ENCODE results near the gene EYA3. TPM values are rescaled to one million over a fixed set of nuclear protein-coding genes. Genes with fewer than 3 reads are reported as not detected.
"Not testable (repeated sequence)": the region's sequence is repeated elsewhere in the genome, so short reads cannot be mapped to it uniquely, and the experiment has no call there.

Gene EYA3
- total RNA-seq, 1 experiment from 2014 or later: 23.1 TPM

- H3K27me3 ChIP-seq: no peaks in the 10 kb centered on the region
Measured at GRCh38 chr1:28026329-28026728, 62.1 kb downstream of the EYA3 start.

DNA sequence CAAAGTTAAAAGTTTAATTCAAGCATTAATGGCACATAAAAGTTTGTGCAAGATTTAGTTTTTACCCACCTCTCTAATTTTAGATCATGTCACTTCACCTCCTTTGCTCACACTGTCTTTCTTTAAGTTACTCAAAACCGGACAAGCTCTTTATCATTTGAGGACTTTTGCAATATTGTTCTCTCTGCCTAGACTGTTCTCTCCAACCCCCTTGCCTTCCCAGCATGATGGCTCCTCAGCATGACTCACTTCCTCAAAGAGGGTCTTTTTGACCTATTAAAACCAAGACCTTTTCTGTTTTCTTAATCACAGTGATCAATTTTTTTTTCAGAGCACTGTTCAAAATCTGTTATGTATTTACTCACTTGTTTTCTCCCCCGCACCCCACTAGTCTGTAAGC lies 67.3 kb downstream of the EYA3 start:
- Histone ChIP-seq H3K27me3 (no peaks in the 10 kb centered on the region), H3K9me3 (no peaks in the 10 kb centered on the region), H3K4me3 (no peak overlapping the region), H3K36me3 (peaks cover 22% of the 10 kb centered on the region)
- no peak for DNase-seq

More at GRCh38 chr1:28026329-28026728, 62.1 kb downstream of the EYA3 start:
- peaks cover 12% of the 10 kb centered on the region for H3K36me3 ChIP-seq
- no peak overlapping the region for H3K4me3 ChIP-seq
- no peaks in the 10 kb centered on the region for H3K9me3 ChIP-seq
- no peak for DNase-seq

DNA sequence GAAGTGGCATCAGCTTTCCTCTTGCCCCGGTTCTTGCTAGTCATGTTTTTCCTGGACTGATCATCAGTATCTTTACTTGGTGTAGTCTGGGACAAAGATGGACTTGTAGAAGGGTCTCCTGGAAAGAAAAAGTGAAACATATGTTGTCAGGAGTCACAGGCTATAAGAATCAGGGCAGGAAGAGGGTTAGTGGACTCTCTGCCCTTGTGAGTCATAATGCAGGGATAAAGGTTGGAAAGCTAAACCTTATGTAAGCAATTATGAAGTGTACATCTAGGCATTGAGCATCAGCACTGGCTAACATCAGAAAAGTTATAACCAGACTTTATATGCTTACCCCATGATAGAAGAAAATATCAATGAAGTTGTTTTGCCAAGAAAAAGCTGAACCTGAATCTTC lies 77.4 kb downstream of the EYA3 start:
- H3K27me3 ChIP-seq: no peaks in the 10 kb centered on the region
- no peak overlapping the region for H3K4me3 ChIP-seq
- no peak for DNase-seq
- H3K36me3 ChIP-seq: peaks cover 24% of the 10 kb centered on the region
- H3K9me3 ChIP-seq: no peaks in the 10 kb centered on the region

DNA sequence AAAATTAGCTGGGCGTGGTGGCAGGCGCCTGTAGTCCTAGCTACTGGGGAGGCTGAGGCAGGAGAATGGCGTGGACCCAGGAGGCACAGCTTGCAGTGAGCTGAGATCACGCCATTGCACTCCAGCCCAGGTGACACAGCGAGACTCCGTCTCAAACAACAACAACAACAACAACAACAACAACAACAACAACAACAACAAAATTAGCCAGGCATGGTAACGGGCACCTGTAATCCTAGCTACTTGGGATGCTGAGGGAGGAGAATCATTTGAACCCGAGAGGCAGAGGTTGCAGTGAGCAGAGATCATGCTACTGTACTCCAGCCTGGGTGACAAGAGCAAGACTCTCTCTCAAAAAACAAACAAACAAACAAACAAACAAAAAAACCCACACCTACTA lies 85.3 kb downstream of the EYA3 start:
- not testable (repeated sequence) for H3K27me3 ChIP-seq, H3K4me3 ChIP-seq, H3K9me3 ChIP-seq, DNase-seq
- peaks cover 25% of the 10 kb centered on the region for H3K36me3 ChIP-seq

GRCh38 chr1:28002600-28002999 lies 85.8 kb downstream of the EYA3 start:
- peaks cover 30% of the 10 kb centered on the region for H3K36me3 ChIP-seq

GRCh38 chr1:27999055-27999454 lies 89.4 kb downstream of the EYA3 start:
- Histone ChIP-seq H3K27me3 (no peaks in the 10 kb centered on the region), H3K9me3 (no peaks in the 10 kb centered on the region), H3K36me3 (peaks cover 47% of the 10 kb centered on the region), H3K4me3 (no peak overlapping the region)
- DNase-seq: no peak

More at GRCh38 chr1:28002600-28002999, 85.8 kb downstream of the EYA3 start:
- no peaks in the 10 kb centered on the region for H3K9me3 ChIP-seq
- no peaks in the 10 kb centered on the region for H3K27me3 ChIP-seq
- no peak overlapping the region for H3K4me3 ChIP-seq
- no peak for DNase-seq

GRCh38 chr1:27994526-27994925 lies 93.9 kb downstream of the EYA3 start:
- H3K9me3 ChIP-seq, DNase-seq, H3K27me3 ChIP-seq, H3K4me3 ChIP-seq: not testable (repeated sequence)
- peaks cover 59% of the 10 kb centered on the region for H3K36me3 ChIP-seq

GRCh38 chr1:27994060-27994459 lies 94.3 kb downstream of the EYA3 start:
- Histone ChIP-seq H3K36me3 (peaks cover 61% of the 10 kb centered on the region), H3K27me3 (no peaks in the 10 kb centered on the region), H3K4me3 (no peak overlapping the region), H3K9me3 (no peaks in the 10 kb centered on the region)
- DNase-seq: no peak

- peaks cover 63% of the 10 kb centered on the region for H3K36me3 ChIP-seq
- H3K27me3 ChIP-seq: no peaks in the 10 kb centered on the region
- no peak for DNase-seq
Measured at GRCh38 chr1:27993241-27993640, 95.2 kb downstream of the EYA3 start.

DNA sequence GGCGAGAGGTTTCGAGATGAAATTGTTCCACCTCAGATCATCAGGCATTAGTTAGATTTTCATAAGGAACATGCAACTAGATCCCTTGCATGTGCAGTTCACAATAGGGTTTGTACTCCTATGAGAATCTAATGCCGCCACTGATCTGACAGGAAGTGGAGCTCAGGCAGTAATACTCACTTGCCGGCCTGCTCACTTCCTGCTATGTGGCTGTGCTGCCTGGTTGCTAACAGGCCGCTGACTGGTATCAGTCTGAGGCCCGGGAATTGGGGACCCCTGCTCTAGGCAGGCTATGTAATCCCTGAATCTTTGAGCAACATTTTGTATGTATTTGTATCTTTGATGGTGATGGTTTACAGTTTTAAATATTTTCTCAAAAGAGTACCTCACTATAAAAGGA lies 96.1 kb downstream of the EYA3 start:
- Histone ChIP-seq H3K27me3 (no peaks in the 10 kb centered on the region), H3K9me3 (no peaks in the 10 kb centered on the region), H3K4me3 (no peak overlapping the region), H3K36me3 (peaks cover 66% of the 10 kb centered on the region)
- no peak for DNase-seq

More at GRCh38 chr1:27993241-27993640, 95.2 kb downstream of the EYA3 start:
- H3K4me3 ChIP-seq: no peak overlapping the region
- H3K9me3 ChIP-seq: no peaks in the 10 kb centered on the region

DNA sequence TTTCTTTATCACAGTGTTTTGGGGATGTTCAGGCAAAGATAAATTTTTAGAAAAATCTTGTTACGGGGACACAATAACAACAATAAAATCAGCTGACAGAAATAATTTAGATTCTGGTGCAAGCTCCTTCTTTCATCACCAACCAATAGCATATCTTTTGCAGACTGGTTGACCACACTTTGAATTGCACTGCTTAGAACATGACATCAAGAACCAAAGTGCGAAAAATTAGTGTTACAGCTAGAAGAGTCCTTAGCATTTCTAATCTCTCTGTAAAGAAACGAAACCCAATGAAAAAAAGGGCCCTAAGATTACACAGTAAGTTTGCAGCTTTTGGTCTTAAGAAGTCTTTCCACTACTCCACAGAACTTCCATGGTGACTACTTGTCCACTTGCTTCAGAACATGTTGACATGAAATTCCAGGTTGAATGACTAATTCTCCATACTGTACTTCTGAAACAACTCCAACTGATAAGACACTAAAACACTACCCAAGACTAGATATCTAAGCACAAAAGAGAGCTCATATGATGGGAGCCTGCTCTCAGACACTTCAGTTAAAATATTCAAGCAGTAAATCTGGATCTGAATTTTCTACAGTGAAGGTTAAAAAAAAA lies 97.4 kb downstream of the EYA3 start:
- no peak overlapping the region for H3K4me3 ChIP-seq
- DNase-seq: no peak
- H3K36me3 ChIP-seq: peaks cover 67% of the 10 kb centered on the region
- no peaks in the 10 kb centered on the region for H3K27me3 ChIP-seq
- no peaks in the 10 kb centered on the region for H3K9me3 ChIP-seq

DNA sequence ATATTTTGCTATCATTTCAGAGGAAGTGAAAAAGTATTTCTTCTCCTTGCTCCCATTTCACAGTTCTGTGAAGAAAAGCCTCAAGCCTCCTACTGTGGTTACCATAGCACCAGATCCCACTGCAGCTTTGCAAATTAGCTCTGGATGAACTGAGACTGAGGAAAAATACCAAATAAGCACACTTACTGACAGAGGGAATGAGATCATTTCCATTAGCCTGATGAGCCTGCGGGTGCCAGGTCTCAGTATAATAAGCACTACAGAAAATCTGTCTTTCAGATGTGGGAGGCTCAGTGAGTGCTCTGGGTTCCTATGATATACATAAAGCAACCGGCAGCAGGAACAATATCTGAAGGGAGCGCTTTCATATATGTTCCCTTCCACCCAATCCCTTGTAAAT lies 107.3 kb downstream of the EYA3 start:
- H3K36me3 ChIP-seq: peaks cover 13% of the 10 kb centered on the region
- no peak overlapping the region for H3K4me3 ChIP-seq
- no peaks in the 10 kb centered on the region for H3K27me3 ChIP-seq
- DNase-seq: no peak
- H3K9me3 ChIP-seq: no peaks in the 10 kb centered on the region

- Histone ChIP-seq H3K36me3 (peaks cover 9% of the 10 kb centered on the region), H3K4me3 (no peak overlapping the region), H3K27me3 (no peaks in the 10 kb centered on the region), H3K9me3 (no peaks in the 10 kb centered on the region)
- no peak for DNase-seq
Measured at GRCh38 chr1:27980216-27980845, 108.1 kb downstream of the EYA3 start.

DNA sequence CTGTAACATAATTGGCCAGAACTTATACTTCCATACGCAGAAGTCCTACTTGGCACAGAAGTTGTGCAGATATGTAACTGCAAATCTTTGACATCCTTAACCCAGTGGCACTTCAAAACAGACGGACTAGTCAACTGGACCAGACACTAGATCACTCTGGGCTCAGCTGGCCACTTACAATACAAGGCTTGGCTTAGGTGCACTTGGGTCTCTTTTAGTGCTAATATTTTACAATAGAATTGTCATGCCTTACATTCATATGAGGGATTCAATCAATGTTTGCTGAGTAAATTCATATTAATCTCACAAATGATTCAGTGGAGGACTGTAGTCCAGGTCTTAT lies 108.6 kb downstream of the EYA3 start:
- DNase-seq: no peak
- no peaks in the 10 kb centered on the region for H3K9me3 ChIP-seq
- H3K4me3 ChIP-seq: no peak overlapping the region
- peaks cover 8% of the 10 kb centered on the region for H3K36me3 ChIP-seq
- H3K27me3 ChIP-seq: no peaks in the 10 kb centered on the region

- H3K36me3 ChIP-seq: peaks cover 13% of the 10 kb centered on the region
- H3K4me3 ChIP-seq: no peak overlapping the region
- H3K27me3 ChIP-seq: no peaks in the 10 kb centered on the region
- no peaks in the 10 kb centered on the region for H3K9me3 ChIP-seq
- no peak for DNase-seq
Measured at GRCh38 chr1:27979151-27979858, 109.1 kb downstream of the EYA3 start.

DNA sequence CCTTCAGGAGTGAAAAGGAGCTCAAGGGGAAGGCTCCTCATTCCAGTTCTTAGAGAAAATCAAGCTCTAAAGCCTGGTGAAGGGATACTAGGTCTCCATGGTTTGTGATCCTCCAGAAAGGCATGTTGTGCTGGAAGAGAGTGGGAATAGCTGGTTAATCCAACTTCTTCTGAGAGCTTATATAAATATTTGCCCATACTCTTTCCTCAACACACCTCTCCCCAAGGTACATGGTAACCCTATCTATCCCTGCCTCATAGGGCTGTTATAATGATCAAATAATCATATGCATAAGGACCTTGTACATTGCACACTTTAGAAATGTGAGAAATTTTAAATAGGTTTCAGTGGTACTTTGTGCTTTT lies 114.0 kb downstream of the EYA3 start:
- Histone ChIP-seq H3K27me3 (no peaks in the 10 kb centered on the region), H3K9me3 (no peaks in the 10 kb centered on the region), H3K4me3 (no peak overlapping the region), H3K36me3 (peaks cover 25% of the 10 kb centered on the region)
- DNase-seq: no peak

DNA sequence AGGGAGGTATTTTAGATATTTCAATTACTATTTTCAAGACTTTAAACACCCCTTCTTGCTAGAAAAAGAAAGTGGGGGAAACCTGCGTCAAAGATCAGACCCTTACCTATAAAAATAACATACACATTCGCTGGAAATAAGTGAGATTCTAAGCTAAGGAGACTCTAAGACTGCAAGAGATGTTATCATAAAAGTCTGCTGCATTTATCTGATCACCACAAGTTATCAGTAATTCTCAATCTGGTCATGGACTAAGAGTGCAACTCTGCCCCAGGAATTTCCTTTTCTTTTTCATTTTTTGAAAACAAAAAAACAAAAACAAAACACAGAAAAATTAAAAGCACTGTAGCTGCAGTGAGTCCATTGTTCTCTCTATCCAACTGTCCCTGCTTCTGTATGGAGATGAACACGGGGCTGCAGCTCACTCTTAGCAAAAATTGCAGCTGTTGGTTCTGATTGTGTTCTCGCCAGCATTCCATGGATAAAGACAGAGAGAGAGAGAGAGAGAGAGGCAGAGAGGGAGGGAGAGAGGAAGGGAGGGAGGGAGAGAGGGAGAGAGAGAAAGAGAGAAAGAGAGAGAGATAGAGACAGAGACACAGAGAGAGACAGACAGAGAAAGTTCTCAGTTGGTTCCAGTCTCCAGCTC lies 114.5 kb downstream of the EYA3 start:
- Histone ChIP-seq H3K36me3 (peaks cover 26% of the 10 kb centered on the region), H3K27me3 (no peaks in the 10 kb centered on the region), H3K4me3 (no peak overlapping the region), H3K9me3 (no peaks in the 10 kb centered on the region)
- no peak for DNase-seq

All from MG63 (cell line).